Measurements from ENCODE around the gene SGSH. TPM values are rescaled to one million over a fixed set of nuclear protein-coding genes. Genes with fewer than 3 reads are reported as not detected.
A peak's percentile ranks its signal among the peaks of the same experiment; 100 is the strongest.

The SGSH gene
- total RNA-seq, 2 experiments from 2014 or later: 14.3 to 38.4 TPM

GRCh38 chr17:80256034-80256350 is 35.9 kb upstream of the SGSH start:
- no peak for DNase-seq (ENCODE audit: low spot score)
- CTCF ChIA-PET (ENCODE audit: unreplicated experiment): no interaction called here
- no peaks in the 10 kb centered on the region for H3K79me2 ChIP-seq (ENCODE audit: insufficient read depth, low read depth, low read length)
- H3K4me2 ChIP-seq (ENCODE audit: low read length): no peak overlapping the region
- no peak overlapping the region for H3K4me3 ChIP-seq (ENCODE audit: low read depth, low read length, poor library complexity, severe bottlenecking)
- no peaks in the 10 kb centered on the region for H4K20me1 ChIP-seq (ENCODE audit: insufficient read depth, low read length)
- BruUV-seq (replicated peaks): no TSS peak
- peaks cover 37% of the 10 kb centered on the region for H3K4me1 ChIP-seq (ENCODE audit: insufficient read depth, low read length, poor library complexity, severe bottlenecking)
- intact Hi-C loops (cut with micrococcal nuclease; ENCODE audit: unreplicated experiment): no loop called here
- POLR2A ChIA-PET: interaction anchor here (1.2 kb wide), 1 partner anchor 12 kb away, joined by 3 read pairs; no protein-coding TSS in a partner anchor
- no peaks in the 10 kb centered on the region for H3K36me3 ChIP-seq (ENCODE audit: insufficient read depth, low read length)
- H3K9me3 ChIP-seq (ENCODE audit: low read length): no peaks in the 10 kb centered on the region
- H3K27ac ChIP-seq (ENCODE audit: low read depth, low read length, poor library complexity, severe bottlenecking): no peak overlapping the region
- H2AFZ ChIP-seq (ENCODE audit: low read length): no peak overlapping the region
- TF ChIP-seq EZH2phosphoT487 (IDR thresholded peaks at IDR 0.05; ENCODE audit: borderline replicate concordance, low read depth, low read length): no peak
- TF ChIP-seq, protein P1, sequence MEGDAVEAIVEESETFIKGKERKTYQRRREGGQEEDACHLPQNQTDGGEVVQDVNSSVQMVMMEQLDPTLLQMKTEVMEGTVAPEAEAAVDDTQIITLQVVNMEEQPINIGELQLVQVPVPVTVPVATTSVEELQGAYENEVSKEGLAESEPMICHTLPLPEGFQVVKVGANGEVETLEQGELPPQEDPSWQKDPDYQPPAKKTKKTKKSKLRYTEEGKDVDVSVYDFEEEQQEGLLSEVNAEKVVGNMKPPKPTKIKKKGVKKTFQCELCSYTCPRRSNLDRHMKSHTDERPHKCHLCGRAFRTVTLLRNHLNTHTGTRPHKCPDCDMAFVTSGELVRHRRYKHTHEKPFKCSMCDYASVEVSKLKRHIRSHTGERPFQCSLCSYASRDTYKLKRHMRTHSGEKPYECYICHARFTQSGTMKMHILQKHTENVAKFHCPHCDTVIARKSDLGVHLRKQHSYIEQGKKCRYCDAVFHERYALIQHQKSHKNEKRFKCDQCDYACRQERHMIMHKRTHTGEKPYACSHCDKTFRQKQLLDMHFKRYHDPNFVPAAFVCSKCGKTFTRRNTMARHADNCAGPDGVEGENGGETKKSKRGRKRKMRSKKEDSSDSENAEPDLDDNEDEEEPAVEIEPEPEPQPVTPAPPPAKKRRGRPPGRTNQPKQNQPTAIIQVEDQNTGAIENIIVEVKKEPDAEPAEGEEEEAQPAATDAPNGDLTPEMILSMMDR (conservative IDR thresholded peaks at IDR 0.05; ENCODE audit: low read length): no peak
- H3K9me2 ChIP-seq (ENCODE audit: insufficient read depth, low read length): no peaks in the 10 kb centered on the region

- Histone ChIP-seq H3K36me3 (ENCODE audit: insufficient read depth, low read length) (no peaks in the 10 kb centered on the region), H3K4me3 (ENCODE audit: low read depth, low read length, poor library complexity, severe bottlenecking) (no peak overlapping the region), H4K20me1 (ENCODE audit: insufficient read depth, low read length) (no peaks in the 10 kb centered on the region), H3K9me2 (ENCODE audit: insufficient read depth, low read length) (no peaks in the 10 kb centered on the region), H3K4me1 (ENCODE audit: insufficient read depth, low read length, poor library complexity, severe bottlenecking) (peaks cover 32% of the 10 kb centered on the region), H3K9me3 (ENCODE audit: low read length) (no peaks in the 10 kb centered on the region), H3K27ac (ENCODE audit: low read depth, low read length, poor library complexity, severe bottlenecking) (no peak overlapping the region), H2AFZ (ENCODE audit: low read length) (peak overlapping the region; percentile 61), H3K4me2 (ENCODE audit: low read length) (no peak overlapping the region), H3K79me2 (ENCODE audit: insufficient read depth, low read depth, low read length) (no peaks in the 10 kb centered on the region)
- TF ChIP-seq, protein P1 (conservative IDR thresholded peaks at IDR 0.05; ENCODE audit: low read length): no peak
- no peak for TF ChIP-seq EZH2phosphoT487 (IDR thresholded peaks at IDR 0.05; ENCODE audit: borderline replicate concordance, low read depth, low read length)
- peak; percentile 40 for DNase-seq (ENCODE audit: low spot score)
- no TSS peak for BruUV-seq (replicated peaks)
- ChIA-PET POLR2A (interaction anchor here (0.8 kb wide), 1 partner anchor 63 kb away, joined by 4 read pairs; no protein-coding TSS in a partner anchor), CTCF (ENCODE audit: unreplicated experiment) (no interaction called here)
- intact Hi-C loops (cut with micrococcal nuclease; ENCODE audit: unreplicated experiment): no loop called here
These were observed 34.5 kb upstream of the SGSH start for GRCh38 chr17:80254396-80255251.
